ENCODE data around the gene PXYLP1. TPM values are rescaled to one million over a fixed set of nuclear protein-coding genes. Genes with fewer than 3 reads are reported as not detected.

PXYLP1 gene
- total RNA-seq, 1 donor, result 6.5 TPM

DNA sequence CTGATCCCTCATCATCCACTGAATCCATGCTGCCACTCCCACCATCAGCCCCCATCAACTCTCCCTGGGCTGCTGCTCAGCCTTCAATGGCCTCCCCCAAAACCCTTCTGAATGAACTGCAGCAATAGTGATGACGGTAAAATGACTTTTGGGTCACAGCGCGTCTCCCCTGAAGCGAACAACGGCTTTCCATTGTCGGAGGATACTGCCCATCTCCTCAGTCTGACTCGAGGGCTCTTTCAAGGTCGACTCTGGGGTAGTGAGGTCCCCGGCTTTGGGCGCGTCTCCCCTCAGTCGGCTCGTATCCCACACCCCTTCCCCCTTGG is 79.5 kb downstream of the PXYLP1 start:
- Histone ChIP-seq H3K36me3 (ENCODE audit: insufficient read depth, low read length) (no peaks in the 10 kb centered on the region), H3K4me1 (ENCODE audit: insufficient read depth, low read length) (peaks cover 14% of the 10 kb centered on the region), H3K9me3 (ENCODE audit: low read depth, low read length) (no peaks in the 10 kb centered on the region), H3K4me2 (ENCODE audit: insufficient read depth, low read length) (peak overlapping the region; percentile 93), H3K27ac (ENCODE audit: low read depth, low read length) (peak overlapping the region; percentile 64), H3K27me3 (ENCODE audit: insufficient read depth, low read length) (no peaks in the 10 kb centered on the region), H3K79me2 (ENCODE audit: insufficient read depth, low read length) (peaks cover 5% of the 10 kb centered on the region), H4K20me1 (ENCODE audit: insufficient read depth, low read length) (no peaks in the 10 kb centered on the region), H3K4me3 (ENCODE audit: insufficient read depth, low read length) (peak overlapping the region; percentile 96), H2AFZ (ENCODE audit: low read length) (peak overlapping the region; percentile 100)
- no peak for DNase-seq (ENCODE audit: insufficient read length, low spot score, missing footprints)
- TF ChIP-seq, protein P1, sequence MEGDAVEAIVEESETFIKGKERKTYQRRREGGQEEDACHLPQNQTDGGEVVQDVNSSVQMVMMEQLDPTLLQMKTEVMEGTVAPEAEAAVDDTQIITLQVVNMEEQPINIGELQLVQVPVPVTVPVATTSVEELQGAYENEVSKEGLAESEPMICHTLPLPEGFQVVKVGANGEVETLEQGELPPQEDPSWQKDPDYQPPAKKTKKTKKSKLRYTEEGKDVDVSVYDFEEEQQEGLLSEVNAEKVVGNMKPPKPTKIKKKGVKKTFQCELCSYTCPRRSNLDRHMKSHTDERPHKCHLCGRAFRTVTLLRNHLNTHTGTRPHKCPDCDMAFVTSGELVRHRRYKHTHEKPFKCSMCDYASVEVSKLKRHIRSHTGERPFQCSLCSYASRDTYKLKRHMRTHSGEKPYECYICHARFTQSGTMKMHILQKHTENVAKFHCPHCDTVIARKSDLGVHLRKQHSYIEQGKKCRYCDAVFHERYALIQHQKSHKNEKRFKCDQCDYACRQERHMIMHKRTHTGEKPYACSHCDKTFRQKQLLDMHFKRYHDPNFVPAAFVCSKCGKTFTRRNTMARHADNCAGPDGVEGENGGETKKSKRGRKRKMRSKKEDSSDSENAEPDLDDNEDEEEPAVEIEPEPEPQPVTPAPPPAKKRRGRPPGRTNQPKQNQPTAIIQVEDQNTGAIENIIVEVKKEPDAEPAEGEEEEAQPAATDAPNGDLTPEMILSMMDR (IDR thresholded peaks at IDR 0.05; ENCODE audit: extremely low read depth, low read depth, low read length), result no peak

DNA sequence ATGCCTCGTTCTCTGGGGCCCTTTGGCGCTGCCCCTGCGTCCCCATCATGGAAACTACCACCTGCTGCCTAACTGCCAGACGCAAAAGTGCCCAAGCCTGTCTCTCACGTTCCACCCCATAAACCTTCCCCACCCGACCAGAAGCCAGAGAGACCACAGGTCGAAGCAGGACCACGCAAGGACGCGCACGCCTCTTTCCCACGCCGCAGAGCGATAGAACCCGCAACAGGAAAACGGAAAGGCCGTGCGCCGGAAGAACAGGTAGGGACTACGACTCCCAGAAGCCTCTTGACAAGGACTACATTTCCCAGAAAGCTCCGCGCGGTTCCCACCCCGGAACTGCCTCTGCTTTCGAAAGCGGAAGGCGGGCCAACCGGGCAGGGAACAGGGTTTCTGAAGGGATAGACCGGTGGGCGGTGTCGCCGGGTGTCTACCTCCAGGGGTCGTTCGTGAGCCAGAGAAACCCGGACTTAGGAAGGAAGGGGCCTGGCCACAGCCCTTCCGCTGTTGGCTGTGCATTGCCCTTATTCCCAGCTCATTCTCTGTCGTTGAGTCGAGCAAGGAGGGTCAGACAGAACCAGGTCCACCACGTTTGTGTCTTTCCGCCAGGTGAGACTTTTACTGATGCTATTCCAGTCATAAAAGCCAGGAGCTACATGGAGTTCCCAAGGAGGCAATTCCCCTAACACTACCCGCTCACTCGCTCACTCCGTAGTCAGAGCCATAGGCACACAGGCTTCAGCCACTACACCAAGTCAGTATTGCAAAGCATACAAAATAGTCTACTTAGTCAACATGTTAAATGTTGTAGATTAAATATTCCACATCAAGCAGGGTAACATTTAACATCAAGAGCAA is 80.1 kb downstream of the PXYLP1 start:
- Histone ChIP-seq H3K4me3 (ENCODE audit: insufficient read depth, low read length) (peak overlapping the region; percentile 96), H3K4me1 (ENCODE audit: insufficient read depth, low read length) (peaks cover 14% of the 10 kb centered on the region), H3K79me2 (ENCODE audit: insufficient read depth, low read length) (peaks cover 5% of the 10 kb centered on the region), H3K9me3 (ENCODE audit: low read depth, low read length) (no peaks in the 10 kb centered on the region), H4K20me1 (ENCODE audit: insufficient read depth, low read length) (no peaks in the 10 kb centered on the region), H3K27ac (ENCODE audit: low read depth, low read length) (peak overlapping the region; percentile 64), H2AFZ (ENCODE audit: low read length) (peak overlapping the region; percentile 100), H3K27me3 (ENCODE audit: insufficient read depth, low read length) (no peaks in the 10 kb centered on the region), H3K36me3 (ENCODE audit: insufficient read depth, low read length) (no peaks in the 10 kb centered on the region), H3K4me2 (ENCODE audit: insufficient read depth, low read length) (peak overlapping the region; percentile 93)
- peak; percentile 97 for DNase-seq (ENCODE audit: insufficient read length, low spot score, missing footprints)
- TF ChIP-seq, protein P1 (IDR thresholded peaks at IDR 0.05; ENCODE audit: extremely low read depth, low read depth, low read length), result peak; percentile 88

DNA sequence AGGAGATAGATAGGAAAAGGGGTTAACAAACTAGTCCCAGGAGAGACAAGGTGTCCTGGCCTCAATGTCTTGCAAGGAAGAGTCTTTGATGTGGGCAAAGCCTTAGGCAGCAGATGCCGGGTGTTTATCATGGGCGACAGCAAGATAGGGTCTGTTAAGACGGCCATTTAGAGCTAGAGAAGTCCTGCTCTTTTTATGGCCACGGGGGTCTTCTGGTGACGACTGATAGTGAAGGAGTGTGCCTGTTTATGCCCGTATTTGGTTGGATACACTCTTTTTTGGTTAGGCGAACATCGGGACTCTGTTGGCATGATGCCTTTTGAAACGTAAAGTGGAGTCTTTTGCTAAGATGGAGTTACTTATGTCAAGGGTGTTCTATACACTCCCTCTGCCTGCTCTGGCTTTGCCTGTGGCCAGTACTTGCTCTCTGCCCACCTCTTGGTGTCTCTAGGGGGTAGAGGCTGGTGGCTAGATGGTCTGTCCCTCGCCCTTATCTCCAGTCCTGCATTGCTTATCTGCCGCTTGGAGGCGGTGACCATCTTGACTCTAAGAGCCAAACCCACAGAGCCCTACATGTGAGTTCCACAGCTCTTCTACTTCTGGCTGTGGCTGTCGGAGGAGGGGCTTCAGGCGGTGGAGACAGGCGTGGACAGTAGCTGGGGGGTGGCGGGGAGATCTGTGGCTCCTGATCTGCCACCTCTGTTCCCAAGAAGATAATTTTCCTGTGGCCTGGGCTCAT is 80.9 kb downstream of the PXYLP1 start:
- H3K4me2 ChIP-seq (ENCODE audit: insufficient read depth, low read length), result peak overlapping the region; percentile 93
- H3K4me1 ChIP-seq (ENCODE audit: insufficient read depth, low read length), result peaks cover 14% of the 10 kb centered on the region
- no peaks in the 10 kb centered on the region for H3K9me3 ChIP-seq (ENCODE audit: low read depth, low read length)
- peak overlapping the region; percentile 64 for H3K27ac ChIP-seq (ENCODE audit: low read depth, low read length)
- peak; percentile 71 for DNase-seq (ENCODE audit: insufficient read length, low spot score, missing footprints)
- H2AFZ ChIP-seq (ENCODE audit: low read length), result peak overlapping the region; percentile 95
- peak overlapping the region; percentile 96 for H3K4me3 ChIP-seq (ENCODE audit: insufficient read depth, low read length)
- H3K27me3 ChIP-seq (ENCODE audit: insufficient read depth, low read length), result no peaks in the 10 kb centered on the region
- TF ChIP-seq, protein P1 (IDR thresholded peaks at IDR 0.05; ENCODE audit: extremely low read depth, low read depth, low read length), result no peak
- no peaks in the 10 kb centered on the region for H4K20me1 ChIP-seq (ENCODE audit: insufficient read depth, low read length)
- H3K79me2 ChIP-seq (ENCODE audit: insufficient read depth, low read length), result peaks cover 5% of the 10 kb centered on the region
- H3K36me3 ChIP-seq (ENCODE audit: insufficient read depth, low read length), result no peaks in the 10 kb centered on the region

All from osteoblast (primary cell).